Measurements from ENCODE around the gene SLC9A9.

SLC9A9 gene

GRCh38 chr3:143242101-143242500, 606.2 kb downstream of the SLC9A9 start:
- no peak for DNase-seq (ENCODE audit: low spot score)

- DNase-seq (ENCODE audit: low spot score), result no peak
Measured at GRCh38 chr3:143241481-143241951, 606.8 kb downstream of the SLC9A9 start.

GRCh38 chr3:143240886-143241285, 607.4 kb downstream of the SLC9A9 start:
- DNase-seq (ENCODE audit: low spot score), result no peak

GRCh38 chr3:143239031-143239430, 609.2 kb downstream of the SLC9A9 start:
- no peak for DNase-seq (ENCODE audit: low spot score)

GRCh38 chr3:143237077-143237627, 611.1 kb downstream of the SLC9A9 start:
- no peak for DNase-seq (ENCODE audit: low spot score)

GRCh38 chr3:143236226-143236964, 611.9 kb downstream of the SLC9A9 start:
- DNase-seq (ENCODE audit: low spot score), result no peak

- DNase-seq (ENCODE audit: low spot score), result no peak
Measured at GRCh38 chr3:143235614-143236204, 612.6 kb downstream of the SLC9A9 start.

- DNase-seq (ENCODE audit: low spot score), result no peak
Measured at GRCh38 chr3:143234526-143234925, 613.7 kb downstream of the SLC9A9 start.

- no peak for DNase-seq (ENCODE audit: low spot score)
Measured at GRCh38 chr3:143232981-143233380, 615.3 kb downstream of the SLC9A9 start.

GRCh38 chr3:143228405-143228804, 619.9 kb downstream of the SLC9A9 start:
- no peak for DNase-seq (ENCODE audit: low spot score)

- no peak for DNase-seq (ENCODE audit: low spot score)
Measured at GRCh38 chr3:143226678-143227291, 621.5 kb downstream of the SLC9A9 start.

GRCh38 chr3:143224716-143225115, 623.6 kb downstream of the SLC9A9 start:
- no peak for DNase-seq (ENCODE audit: low spot score)

- no peak for DNase-seq (ENCODE audit: low spot score)
Measured at GRCh38 chr3:143222981-143223380, 625.3 kb downstream of the SLC9A9 start.

- no peak for DNase-seq (ENCODE audit: low spot score)
Measured at GRCh38 chr3:143222505-143222904, 625.8 kb downstream of the SLC9A9 start.

- DNase-seq (ENCODE audit: low spot score), result no peak
Measured at GRCh38 chr3:143221446-143221845, 626.8 kb downstream of the SLC9A9 start.

GRCh38 chr3:143220741-143221140, 627.5 kb downstream of the SLC9A9 start:
- DNase-seq (ENCODE audit: low spot score), result no peak

GRCh38 chr3:143218166-143218835, 630.0 kb downstream of the SLC9A9 start:
- DNase-seq (ENCODE audit: low spot score), result no peak

GRCh38 chr3:143217283-143217682, 631.0 kb downstream of the SLC9A9 start:
- no peak for DNase-seq (ENCODE audit: low spot score)

- peak; percentile 19 for DNase-seq (ENCODE audit: low spot score)
Measured at GRCh38 chr3:143216709-143217182, 631.5 kb downstream of the SLC9A9 start.

Measured in hematopoietic multipotent progenitor cell treated with erythropoietin and hydrocortisone succinate and interleukin-3 and kit ligand, for 17 days (in vitro differentiated cells).